ENCODE results near the gene ATP10B.

Gene ATP10B

DNA sequence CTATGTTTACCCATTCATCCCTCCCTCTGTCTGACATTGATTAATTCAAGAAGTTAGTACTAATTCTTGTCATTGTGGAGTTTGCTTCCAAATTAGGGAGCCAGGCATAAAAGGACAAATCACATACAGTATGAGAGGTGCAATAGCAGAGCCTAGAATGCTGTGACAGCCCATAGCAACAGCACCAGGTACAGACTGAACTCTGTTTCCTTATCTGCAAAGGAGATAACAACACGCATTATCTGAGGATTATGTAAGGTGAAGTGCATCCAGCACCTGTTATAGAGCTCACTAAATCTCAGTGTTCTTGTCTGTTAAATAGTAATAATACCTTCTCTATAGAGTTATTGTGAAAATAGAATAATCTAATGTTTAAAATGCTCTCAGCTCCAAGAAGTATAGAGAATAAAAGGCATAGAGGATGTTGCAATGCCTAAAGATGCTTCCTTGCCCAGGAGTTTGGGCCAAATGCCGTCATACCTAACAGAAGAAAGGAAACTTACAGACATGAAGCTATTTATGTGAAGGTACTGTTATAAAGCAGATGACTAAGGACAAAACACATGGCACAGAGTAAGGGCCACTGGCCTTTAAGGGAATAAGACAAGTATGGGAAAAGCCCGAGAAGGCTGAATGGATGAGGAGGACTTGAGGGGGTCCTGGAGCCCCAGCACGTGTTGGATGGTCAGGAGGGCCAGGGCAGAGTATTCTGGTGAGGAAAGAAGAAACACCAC lies 214.5 kb downstream of the ATP10B start:
- Histone ChIP-seq H3K9me3 (ENCODE audit: control insufficient read depth, insufficient read depth, low read depth, low read length) (no peaks in the 10 kb centered on the region), H3K27ac (ENCODE audit: extremely low read depth, low read depth, low read length) (no peak overlapping the region), H3K4me1 (ENCODE audit: control insufficient read depth, insufficient read depth, low read length) (no peaks in the 10 kb centered on the region), H3K36me3 (ENCODE audit: control insufficient read depth in 2 of 2, insufficient read depth in 1 of 2, low read length in 2 of 2) (no peaks in the 10 kb centered on the region), H3K4me3 (ENCODE audit: low read depth, low read length) (no peak overlapping the region)
- POLR2A ChIA-PET = no interaction called here
- CTCF ChIA-PET = interaction anchor here (1.1 kb wide), 1 partner anchor 198 kb away, joined by 3 read pairs; no protein-coding TSS in a partner anchor
- TF ChIP-seq ZNF747 (tag by site-specific recombination; IDR thresholded peaks at IDR 0.05) (no peak), GLI4 (tag by site-specific recombination; IDR thresholded peaks at IDR 0.05) (no peak), ZFHX2 (tag by site-specific recombination; conservative IDR thresholded peaks at IDR 0.05) (no peak), ZBTB48 (tag by site-specific recombination; IDR thresholded peaks at IDR 0.05) (no peak), ZSCAN4 (tag by site-specific recombination; IDR thresholded peaks at IDR 0.05) (no peak), ZNF677 (tag by site-specific recombination; IDR thresholded peaks at IDR 0.05) (no peak), ZNF223 (tag by site-specific recombination; IDR thresholded peaks at IDR 0.05) (no peak)

- no peak overlapping the region for H3K4me3 ChIP-seq (ENCODE audit: low read depth, low read length)
- no peak overlapping the region for H3K27ac ChIP-seq (ENCODE audit: extremely low read depth, low read depth, low read length)
- no peaks in the 10 kb centered on the region for H3K9me3 ChIP-seq (ENCODE audit: control insufficient read depth, insufficient read depth, low read depth, low read length)
- no peaks in the 10 kb centered on the region for H3K36me3 ChIP-seq (ENCODE audit: control insufficient read depth in 2 of 2, insufficient read depth in 1 of 2, low read length in 2 of 2)
- TF ChIP-seq ZNF544 (tag by site-specific recombination; IDR thresholded peaks at IDR 0.05) (no peak), KLF16 (tag by site-specific recombination; IDR thresholded peaks at IDR 0.05) (no peak)
- H3K4me1 ChIP-seq (ENCODE audit: control insufficient read depth, insufficient read depth, low read length) = no peaks in the 10 kb centered on the region
- ChIA-PET CTCF (no interaction called here), POLR2A (no interaction called here)
These were observed 216.3 kb downstream of the ATP10B start for GRCh38 chr5:160635663-160636062.

- Histone ChIP-seq H3K36me3 (ENCODE audit: control insufficient read depth in 2 of 2, insufficient read depth in 1 of 2, low read length in 2 of 2) (no peaks in the 10 kb centered on the region), H3K9me3 (ENCODE audit: control insufficient read depth, insufficient read depth, low read depth, low read length) (no peaks in the 10 kb centered on the region), H3K4me1 (ENCODE audit: control insufficient read depth, insufficient read depth, low read length) (no peaks in the 10 kb centered on the region), H3K4me3 (ENCODE audit: low read depth, low read length) (no peak overlapping the region), H3K27ac (ENCODE audit: extremely low read depth, low read depth, low read length) (no peak overlapping the region)
- no peak for TF ChIP-seq ZNF114 (tag by site-specific recombination; IDR thresholded peaks at IDR 0.05)
- TF ChIP-seq ZNF561 (tag by site-specific recombination; IDR thresholded peaks at IDR 0.05; ENCODE audit: borderline replicate concordance) = no peak
- TF ChIP-seq, protein P1, sequence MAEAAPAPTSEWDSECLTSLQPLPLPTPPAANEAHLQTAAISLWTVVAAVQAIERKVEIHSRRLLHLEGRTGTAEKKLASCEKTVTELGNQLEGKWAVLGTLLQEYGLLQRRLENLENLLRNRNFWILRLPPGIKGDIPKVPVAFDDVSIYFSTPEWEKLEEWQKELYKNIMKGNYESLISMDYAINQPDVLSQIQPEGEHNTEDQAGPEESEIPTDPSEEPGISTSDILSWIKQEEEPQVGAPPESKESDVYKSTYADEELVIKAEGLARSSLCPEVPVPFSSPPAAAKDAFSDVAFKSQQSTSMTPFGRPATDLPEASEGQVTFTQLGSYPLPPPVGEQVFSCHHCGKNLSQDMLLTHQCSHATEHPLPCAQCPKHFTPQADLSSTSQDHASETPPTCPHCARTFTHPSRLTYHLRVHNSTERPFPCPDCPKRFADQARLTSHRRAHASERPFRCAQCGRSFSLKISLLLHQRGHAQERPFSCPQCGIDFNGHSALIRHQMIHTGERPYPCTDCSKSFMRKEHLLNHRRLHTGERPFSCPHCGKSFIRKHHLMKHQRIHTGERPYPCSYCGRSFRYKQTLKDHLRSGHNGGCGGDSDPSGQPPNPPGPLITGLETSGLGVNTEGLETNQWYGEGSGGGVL (tag by site-specific recombination; IDR thresholded peaks at IDR 0.05) = no peak
- no peak for TF ChIP-seq ZNF776 (tag by site-specific recombination; IDR thresholded peaks at IDR 0.05; ENCODE audit: borderline replicate concordance)
- no peak for TF ChIP-seq ZNF10 (tag by site-specific recombination; IDR thresholded peaks at IDR 0.05)
- ChIA-PET CTCF (no interaction called here), POLR2A (no interaction called here)
These were observed 217.0 kb downstream of the ATP10B start for GRCh38 chr5:160635046-160635445.

DNA sequence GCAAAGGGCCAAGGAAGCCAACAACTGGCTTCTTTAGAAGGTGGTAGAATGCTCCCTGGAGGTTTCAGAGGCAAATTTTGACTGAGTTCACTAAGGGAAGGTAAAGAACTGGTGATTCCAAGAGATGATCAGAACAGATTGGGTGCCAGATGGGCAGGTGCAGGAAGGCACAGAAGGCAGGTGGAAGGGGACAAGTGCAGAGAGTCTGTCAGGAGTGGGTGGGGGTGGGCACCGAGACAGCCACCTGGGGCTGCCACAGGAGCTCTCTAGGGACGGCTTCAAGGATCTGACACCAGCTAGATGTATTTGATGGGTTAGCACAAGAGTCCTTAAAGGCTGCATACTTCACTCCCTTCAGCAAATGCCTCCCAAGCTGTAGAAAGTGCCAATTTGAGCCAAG lies 223.0 kb downstream of the ATP10B start:
- Histone ChIP-seq H3K27ac (ENCODE audit: extremely low read depth, low read depth, low read length) (no peak overlapping the region), H3K36me3 (ENCODE audit: control insufficient read depth in 2 of 2, insufficient read depth in 1 of 2, low read length in 2 of 2) (no peaks in the 10 kb centered on the region), H3K9me3 (ENCODE audit: control insufficient read depth, insufficient read depth, low read depth, low read length) (no peaks in the 10 kb centered on the region), H3K4me1 (ENCODE audit: control insufficient read depth, insufficient read depth, low read length) (no peaks in the 10 kb centered on the region), H3K4me3 (ENCODE audit: low read depth, low read length) (no peak overlapping the region)
- ChIA-PET CTCF (interaction anchor here (0.6 kb wide), 1 partner anchor 149 kb away, joined by 3 read pairs; no protein-coding TSS in a partner anchor), POLR2A (no interaction called here)
- no peak for TF ChIP-seq ZNF362 (tag by site-specific recombination; IDR thresholded peaks at IDR 0.05)
- TF ChIP-seq GLIS1 (tag by site-specific recombination; IDR thresholded peaks at IDR 0.05) = no peak
- TF ChIP-seq KLF7 (tag by site-specific recombination; IDR thresholded peaks at IDR 0.05; ENCODE audit: borderline replicate concordance) = no peak
- no peak for TF ChIP-seq ZNF560 (tag by site-specific recombination; IDR thresholded peaks at IDR 0.05; ENCODE audit: borderline replicate concordance)
- TF ChIP-seq ZNF629 (tag by site-specific recombination; IDR thresholded peaks at IDR 0.05) = no peak
- no peak for TF ChIP-seq ZNF433 (tag by site-specific recombination; IDR thresholded peaks at IDR 0.05; ENCODE audit: low read depth)
- no peak for TF ChIP-seq PRDM1 (tag by site-specific recombination; IDR thresholded peaks at IDR 0.05)
- TF ChIP-seq ZNF707 (tag by site-specific recombination; IDR thresholded peaks at IDR 0.05) = no peak

All from HEK293 (cell line).